Peyer's patch (tissue), 4 donors: ENCODE results near the gene ASPHD1. TPM values are rescaled to one million over a fixed set of nuclear protein-coding genes. Genes with fewer than 3 reads are reported as not detected.

Source experiments
- DNase-seq, 3 donors: peaks; one replicate each; pipeline ENCODE4 v3.0.0-alpha.2; 2017 to 2019
- H3K27ac ChIP-seq, 4 donors: fragments of 200-600 bp; sonication (generic); one replicate each; pipeline ENCODE4 v1.5.1; 2016 to 2019
- H3K27me3 ChIP-seq, 2 donors: fragments of 200-600 bp; sonication (generic); one replicate each; pipeline ENCODE4 v1.5.1; 2019
- H3K36me3 ChIP-seq, 3 donors: fragments of 200-600 bp; sonication (generic); one replicate each; pipeline ENCODE4 v1.5.1; 2016 to 2019
- H3K4me1 ChIP-seq, 4 donors: fragments of 200-600 bp; sonication (generic); one replicate each; pipeline ENCODE4 v1.5.1; 2016 to 2019
- H3K4me3 ChIP-seq, 4 donors: fragments of 200-600 bp; sonication (generic); 1 replicate in 3 of 4; 2 replicates in 1 of 4; pipeline ENCODE4 v1.5.1; 2016 to 2019; ENCODE audit warnings: mild to moderate bottlenecking in 1 of 4
- H3K9me3 ChIP-seq, 4 donors: fragments of 200-600 bp; sonication (generic); one replicate each; pipeline ENCODE4 v1.5.1; 2016 to 2019; ENCODE audit warnings: mild to moderate bottlenecking in 1 of 4
- POLR2A ChIP-seq, 2 donors: fragments of 450-650 bp; IDR thresholded peaks; one replicate each; pipeline ENCODE4 v1.5.1; 2017; ENCODE audit warnings: antibody characterized with exemption in 2 of 2, mild to moderate bottlenecking in 2 of 2, moderate library complexity in 2 of 2
- total RNA-seq, 4 donors: library from RNA; depleted of rRNA; stranded (reverse); fragments of >200 nt; gene quantifications; one replicate each; pipeline ENCODE4 v1.1.0, GENCODE V29; 2016
- TF ChIP-seq, protein P1 (sequence below), 6 experiments: fragments of 450-650 bp in 4 of 6; fragments of 200-600 bp in 2 of 6; sonication (generic) in 1 of 6; IDR thresholded peaks; one replicate each; pipeline ENCODE4 v1.5.1; 2017 to 2019; ENCODE audit warnings: antibody characterized with exemption in 6 of 6, mild to moderate bottlenecking in 3 of 6, moderate library complexity in 1 of 6

ASPHD1 gene
- total RNA-seq, 4 donors from 2014 or later = 0.53 TPM; not detected in 3

DNA sequence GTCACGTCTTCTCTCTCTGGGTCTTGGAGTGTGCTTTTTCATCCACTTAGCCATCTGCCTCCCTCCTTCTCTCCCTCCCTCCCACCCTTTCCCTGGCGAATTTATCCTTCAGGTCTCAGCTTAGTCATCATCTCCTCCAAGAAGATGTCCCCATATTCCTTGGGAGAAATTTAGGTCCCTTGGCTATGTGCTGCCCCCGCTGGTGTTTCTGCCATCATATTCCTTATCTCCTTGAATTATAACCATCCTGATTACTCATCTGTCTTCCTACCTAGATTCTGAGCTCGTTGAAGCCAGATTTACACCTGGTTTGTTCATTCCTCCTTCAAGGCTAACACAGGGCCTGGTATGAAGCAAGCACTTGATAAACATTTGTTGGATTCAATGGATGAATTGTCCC, 5.9 kb upstream of the ASPHD1 start:
- H3K27ac ChIP-seq = no peak overlapping the region

DNA sequence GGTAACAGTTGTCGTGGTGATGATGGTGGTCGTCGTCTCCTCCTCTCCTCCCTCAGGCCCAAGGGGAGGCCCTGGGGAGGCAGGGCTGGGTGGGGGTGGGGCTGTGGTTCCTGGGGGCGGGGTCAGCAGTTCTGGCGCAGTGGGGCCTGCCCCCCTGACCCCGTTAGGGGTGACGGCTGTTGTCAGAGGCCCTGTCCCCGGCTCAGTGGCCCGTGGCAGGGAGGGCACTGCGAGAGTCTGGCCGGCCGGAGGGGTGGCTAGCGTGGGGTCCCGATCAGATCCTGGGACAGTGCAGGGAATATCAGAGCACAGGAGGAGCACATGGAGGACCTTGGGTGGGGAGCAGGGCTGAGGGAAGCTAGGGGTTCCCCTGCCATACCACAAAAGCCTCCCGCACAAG, 3.4 kb upstream of the ASPHD1 start:
- H3K27ac ChIP-seq = no peak overlapping the region
- TF ChIP-seq, protein P1, sequence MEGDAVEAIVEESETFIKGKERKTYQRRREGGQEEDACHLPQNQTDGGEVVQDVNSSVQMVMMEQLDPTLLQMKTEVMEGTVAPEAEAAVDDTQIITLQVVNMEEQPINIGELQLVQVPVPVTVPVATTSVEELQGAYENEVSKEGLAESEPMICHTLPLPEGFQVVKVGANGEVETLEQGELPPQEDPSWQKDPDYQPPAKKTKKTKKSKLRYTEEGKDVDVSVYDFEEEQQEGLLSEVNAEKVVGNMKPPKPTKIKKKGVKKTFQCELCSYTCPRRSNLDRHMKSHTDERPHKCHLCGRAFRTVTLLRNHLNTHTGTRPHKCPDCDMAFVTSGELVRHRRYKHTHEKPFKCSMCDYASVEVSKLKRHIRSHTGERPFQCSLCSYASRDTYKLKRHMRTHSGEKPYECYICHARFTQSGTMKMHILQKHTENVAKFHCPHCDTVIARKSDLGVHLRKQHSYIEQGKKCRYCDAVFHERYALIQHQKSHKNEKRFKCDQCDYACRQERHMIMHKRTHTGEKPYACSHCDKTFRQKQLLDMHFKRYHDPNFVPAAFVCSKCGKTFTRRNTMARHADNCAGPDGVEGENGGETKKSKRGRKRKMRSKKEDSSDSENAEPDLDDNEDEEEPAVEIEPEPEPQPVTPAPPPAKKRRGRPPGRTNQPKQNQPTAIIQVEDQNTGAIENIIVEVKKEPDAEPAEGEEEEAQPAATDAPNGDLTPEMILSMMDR (IDR thresholded peaks at IDR 0.05) = no peak
- no peak for TF ChIP-seq POLR2A (IDR thresholded peaks at IDR 0.05)
- H3K4me3 ChIP-seq = no peak overlapping the region
- DNase-seq = no peak
- no peaks in the 10 kb centered on the region for H3K9me3 ChIP-seq
- no peaks in the 10 kb centered on the region for H3K36me3 ChIP-seq
- no peaks in the 10 kb centered on the region for H3K27me3 ChIP-seq
- peaks cover 0 to 30% (median 3%) of the 10 kb centered on the region in 4 donors for H3K4me1 ChIP-seq

More for the DNA sequence above, 5.9 kb upstream of the ASPHD1 start:
- Histone ChIP-seq H3K27me3 (no peaks in the 10 kb centered on the region), H3K4me1 (peaks cover 0 to 19% (median 0%) of the 10 kb centered on the region in 4 donors), H3K4me3 (no peak overlapping the region), H3K36me3 (no peaks in the 10 kb centered on the region), H3K9me3 (no peaks in the 10 kb centered on the region)
- no peak for DNase-seq
- TF ChIP-seq, protein P1 (IDR thresholded peaks at IDR 0.05) = no peak
- no peak for TF ChIP-seq POLR2A (IDR thresholded peaks at IDR 0.05)

DNA sequence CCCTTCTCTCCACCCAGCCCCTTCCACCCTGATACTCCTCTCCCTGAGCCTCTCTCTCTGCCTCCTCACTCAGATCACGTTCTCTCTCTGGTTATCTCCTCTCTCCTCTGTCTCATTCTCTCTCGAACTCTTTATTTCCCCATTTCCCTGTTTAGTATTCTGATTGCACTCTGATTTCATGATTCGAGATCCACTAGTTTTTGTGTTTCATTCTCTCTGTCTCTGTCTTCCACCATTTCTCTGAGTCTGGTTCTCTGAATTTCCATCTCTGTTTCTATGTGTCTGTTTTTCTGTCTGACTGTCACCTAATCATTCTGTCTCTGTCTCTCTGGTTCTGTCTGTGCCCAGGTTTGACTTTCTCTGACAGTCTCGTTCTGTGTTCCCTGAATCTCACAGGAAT, 3.0 kb upstream of the ASPHD1 start:
- Histone ChIP-seq H3K4me3 (no peak overlapping the region), H3K4me1 (peaks cover 0 to 26% (median 3%) of the 10 kb centered on the region in 4 donors), H3K9me3 (no peaks in the 10 kb centered on the region), H3K27me3 (no peaks in the 10 kb centered on the region), H3K27ac (no peak overlapping the region), H3K36me3 (no peaks in the 10 kb centered on the region)
- no peak for DNase-seq
- TF ChIP-seq, protein P1 (IDR thresholded peaks at IDR 0.05) = no peak
- no peak for TF ChIP-seq POLR2A (IDR thresholded peaks at IDR 0.05)

DNA sequence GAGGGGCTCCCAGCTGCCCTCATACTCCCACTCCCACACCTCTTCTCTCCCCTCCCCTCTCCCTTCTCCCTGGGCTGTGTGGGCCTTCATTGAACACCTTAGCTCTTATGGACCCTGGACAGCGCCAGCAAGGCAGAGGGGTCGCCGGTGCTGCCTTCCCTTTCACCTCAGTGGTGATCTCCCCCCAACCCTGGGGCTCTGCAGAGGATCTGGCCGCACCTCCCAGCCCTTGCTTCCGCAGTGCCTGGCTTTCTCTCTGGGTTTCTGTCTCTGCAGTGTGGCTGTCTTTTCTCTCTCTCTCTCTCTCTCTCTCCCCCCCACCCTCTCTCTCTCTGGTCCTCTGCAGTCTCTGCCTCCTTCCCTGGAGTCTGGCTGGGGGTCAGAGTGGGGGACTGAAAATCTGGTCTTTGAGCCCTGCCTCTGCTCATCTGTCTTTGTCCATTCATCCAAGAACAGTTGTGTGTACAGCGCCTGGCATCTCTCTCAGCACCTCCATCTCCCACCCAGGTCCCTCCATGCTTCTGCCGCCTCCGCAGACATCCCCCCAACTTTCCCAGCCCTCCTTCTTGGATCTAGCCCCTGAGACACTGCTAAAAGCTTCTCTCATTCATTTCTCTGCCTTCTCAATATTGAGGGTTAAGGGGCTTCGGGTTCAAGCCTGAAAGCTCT, 2.0 kb upstream of the ASPHD1 start:
- no peaks in the 10 kb centered on the region for H3K36me3 ChIP-seq
- H3K27ac ChIP-seq = no peak overlapping the region
- TF ChIP-seq, protein P1 (IDR thresholded peaks at IDR 0.05) = no peak
- TF ChIP-seq POLR2A (IDR thresholded peaks at IDR 0.05) = no peak
- no peak for DNase-seq
- no peaks in the 10 kb centered on the region for H3K9me3 ChIP-seq
- H3K4me1 ChIP-seq = peaks cover 0 to 21% (median 3%) of the 10 kb centered on the region in 4 donors
- H3K4me3 ChIP-seq = peak overlapping the region in 2 of 4 donors; percentile 78 to 85
- no peaks in the 10 kb centered on the region for H3K27me3 ChIP-seq

DNA sequence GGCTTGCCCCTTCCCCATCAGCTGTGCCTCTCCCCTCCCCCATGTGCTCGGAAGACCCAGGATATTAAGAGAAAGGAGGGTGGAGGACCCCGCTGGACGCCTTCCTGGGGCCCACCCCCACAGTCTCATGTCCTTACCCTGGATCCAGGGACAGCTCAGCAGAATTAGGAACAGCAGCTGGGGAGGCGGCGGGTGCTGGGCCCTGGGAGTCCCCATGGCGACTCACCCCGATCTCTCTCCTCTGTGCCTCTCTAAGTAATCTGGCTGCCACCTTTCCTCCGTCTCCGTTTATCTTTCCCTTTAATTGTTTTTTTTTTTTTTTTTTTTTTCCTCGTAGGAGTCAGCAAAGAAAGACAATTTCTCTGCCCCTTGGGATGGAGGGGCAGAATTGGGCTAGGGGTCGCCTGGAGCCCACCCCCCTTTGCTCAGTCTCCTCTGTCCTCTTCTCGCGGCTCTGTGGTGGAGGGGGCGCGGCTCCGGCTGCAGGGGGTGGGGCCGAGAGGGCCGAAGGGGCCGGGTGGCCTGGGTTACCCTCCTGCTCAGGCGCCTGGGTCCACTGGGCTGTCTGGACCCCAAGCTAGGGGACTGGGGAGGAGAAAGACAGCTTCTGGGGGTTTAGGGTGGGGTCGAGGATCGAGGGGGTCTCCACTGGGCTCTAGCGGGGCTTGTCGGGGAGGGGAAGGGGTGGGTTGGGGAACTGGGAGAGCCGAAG, 1.3 kb upstream of the ASPHD1 start:
- H3K36me3 ChIP-seq = no peaks in the 10 kb centered on the region
- H3K9me3 ChIP-seq = no peaks in the 10 kb centered on the region
- no peak for DNase-seq
- H3K4me1 ChIP-seq = peaks cover 0 to 21% (median 3%) of the 10 kb centered on the region in 4 donors
- H3K4me3 ChIP-seq = peak overlapping the region in 3 of 4 donors; percentile 3 to 85 (median 78)
- peak overlapping the region in 2 of 4 donors; percentile 63 to 71 for H3K27ac ChIP-seq
- TF ChIP-seq POLR2A (IDR thresholded peaks at IDR 0.05) = no peak
- TF ChIP-seq, protein P1 (IDR thresholded peaks at IDR 0.05) = no peak
- H3K27me3 ChIP-seq = no peaks in the 10 kb centered on the region
